A172 (cell line): ENCODE results near the gene PLLP. TPM values are rescaled to one million over a fixed set of nuclear protein-coding genes. Genes with fewer than 3 reads are reported as not detected.

Experiments used
- DNase-seq: peaks from one replicate; pipeline ENCODE4 v3.0.0-alpha.2; 2015; ENCODE audit warnings: low spot score
- total RNA-seq: library from RNA; depleted of rRNA; stranded (reverse); fragments of >200 nt; shearing (Covaris generic); gene quantifications from 2 replicates; pipeline ENCODE4 v1.2.3, GENCODE V29; 2014; rRNA removed

PLLP gene, protein sequence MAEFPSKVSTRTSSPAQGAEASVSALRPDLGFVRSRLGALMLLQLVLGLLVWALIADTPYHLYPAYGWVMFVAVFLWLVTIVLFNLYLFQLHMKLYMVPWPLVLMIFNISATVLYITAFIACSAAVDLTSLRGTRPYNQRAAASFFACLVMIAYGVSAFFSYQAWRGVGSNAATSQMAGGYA
- 0.55 TPM in 1 of 2 replicates, not detected in the other for total RNA-seq

DNA sequence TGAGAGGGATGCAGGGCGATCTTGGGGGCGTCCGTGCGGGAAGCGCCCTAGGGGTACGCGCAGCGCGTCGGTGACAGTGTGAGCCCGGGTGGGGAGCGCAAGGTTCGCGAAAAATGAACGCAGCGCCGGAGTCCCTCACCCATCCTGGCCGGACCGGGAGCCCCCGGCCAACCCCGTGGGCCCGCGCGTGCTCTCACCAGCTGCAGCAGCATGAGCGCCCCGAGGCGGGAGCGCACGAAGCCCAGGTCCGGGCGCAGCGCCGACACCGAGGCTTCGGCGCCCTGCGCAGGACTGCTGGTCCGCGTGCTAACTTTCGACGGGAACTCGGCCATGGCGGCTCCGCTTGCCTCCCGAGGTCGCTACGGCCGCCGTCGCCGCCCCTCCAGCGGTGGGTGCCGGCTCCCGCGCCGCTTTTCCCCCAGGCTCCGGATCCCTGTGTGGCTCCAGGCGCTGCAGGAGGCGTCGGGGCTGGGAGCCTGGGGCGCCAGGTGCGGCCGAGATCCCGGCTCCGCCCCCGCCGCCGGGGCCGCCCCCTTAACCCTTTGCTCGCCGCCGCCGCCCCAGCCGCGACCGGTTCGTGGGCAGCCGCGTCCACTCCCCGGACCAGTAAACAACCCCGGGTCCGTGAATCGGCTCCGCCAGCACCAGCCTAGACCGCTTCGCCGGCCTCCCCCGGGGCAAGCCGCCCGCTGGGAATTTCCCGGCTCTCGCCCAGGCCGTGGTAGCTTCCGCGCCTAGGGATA, at the start of gene PLLP:
Gene PLLP (minus strand): TSS at position 464 of the 743 bp plus-strand sequence. CDS start 132 bp downstream, at position 332.
- peak; percentile 21 for DNase-seq

DNA sequence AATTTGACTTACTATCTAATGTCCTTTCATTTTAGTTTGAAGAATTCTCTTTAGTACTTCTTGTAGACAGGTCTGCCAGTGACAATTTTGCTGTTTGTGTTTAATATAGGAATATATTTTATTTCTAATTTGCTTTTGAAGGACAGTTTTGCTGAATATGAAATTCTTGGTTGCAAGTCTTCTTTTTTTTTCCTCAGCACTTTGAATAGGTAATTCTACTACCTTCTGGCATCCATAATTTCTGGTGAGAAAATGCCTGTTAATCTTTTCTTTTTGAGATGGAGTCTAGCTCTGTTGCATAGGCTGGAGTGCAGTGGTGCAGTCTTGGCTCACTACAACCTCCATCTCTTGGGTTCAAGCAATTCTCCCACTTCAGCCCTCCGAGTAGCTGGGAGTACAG, 48.9 kb upstream of the PLLP start:
- no peak for DNase-seq

DNA sequence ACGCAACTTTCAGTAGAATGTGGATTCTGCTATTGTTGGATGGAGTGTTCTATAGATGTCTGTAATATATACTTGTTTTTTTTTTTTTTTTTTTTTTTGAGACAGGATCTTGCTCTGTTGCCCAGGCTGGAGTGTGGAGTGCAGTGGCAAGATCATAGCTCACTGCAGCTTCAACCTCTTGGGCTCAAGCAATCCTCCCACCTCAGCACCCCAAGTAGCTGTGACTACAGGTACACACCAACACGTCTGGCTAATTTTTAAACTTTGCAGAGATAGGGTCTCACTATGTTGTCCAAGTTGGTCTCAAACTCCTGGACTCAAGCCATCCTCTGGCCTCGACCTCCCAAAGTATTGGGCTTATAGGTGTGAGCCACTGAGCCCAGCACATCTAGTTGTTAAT, 46.9 kb upstream of the PLLP start:
- DNase-seq: no peak

DNA sequence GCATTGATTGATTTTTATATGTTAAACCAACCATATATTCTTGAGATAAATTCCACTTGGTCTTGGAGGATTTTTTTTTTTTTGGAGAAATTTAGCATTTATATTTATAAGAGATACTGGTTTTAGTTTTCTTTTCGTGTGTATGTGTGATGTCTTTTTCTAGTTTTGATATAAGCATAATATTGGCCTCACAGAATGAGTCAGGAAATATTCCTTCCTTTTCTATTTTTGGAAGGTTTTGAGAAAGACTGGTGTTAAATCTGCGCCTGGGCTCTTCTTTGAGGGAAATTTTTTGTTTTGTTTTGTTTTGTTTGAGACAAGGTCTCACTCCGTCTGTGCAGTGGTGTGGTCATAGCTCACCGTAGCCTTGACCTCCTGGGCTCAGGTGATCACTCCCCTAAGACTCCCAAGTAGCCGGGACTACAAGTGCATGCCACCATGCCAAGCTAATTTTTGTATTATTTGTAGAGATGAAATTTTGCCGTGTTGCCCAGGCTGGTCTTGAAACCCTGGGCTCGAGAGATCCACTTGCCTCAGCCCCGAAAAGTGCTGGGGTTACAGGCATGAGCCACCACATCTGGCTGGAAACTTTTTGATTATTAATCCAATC, 45.4 kb upstream of the PLLP start:
- no peak for DNase-seq

DNA sequence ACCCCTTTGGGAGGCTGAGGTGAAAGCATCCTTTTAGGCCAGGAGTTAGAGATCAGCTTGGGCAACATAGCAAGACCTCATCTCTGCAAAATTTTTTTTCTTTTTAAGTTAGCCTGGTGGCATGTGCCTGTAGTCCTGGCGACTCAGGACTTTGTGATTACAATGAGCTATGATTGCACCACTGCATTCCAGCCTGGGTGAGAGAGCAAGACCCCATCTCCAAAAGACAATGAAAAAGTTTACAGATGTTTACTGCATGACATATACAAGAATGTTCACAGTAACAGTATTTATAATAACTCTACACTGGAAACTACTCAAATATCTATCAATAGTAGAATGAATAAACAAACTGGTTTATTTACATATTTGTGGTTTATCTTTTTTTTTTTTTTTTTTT, 41.0 kb upstream of the PLLP start:
- no peak for DNase-seq

DNA sequence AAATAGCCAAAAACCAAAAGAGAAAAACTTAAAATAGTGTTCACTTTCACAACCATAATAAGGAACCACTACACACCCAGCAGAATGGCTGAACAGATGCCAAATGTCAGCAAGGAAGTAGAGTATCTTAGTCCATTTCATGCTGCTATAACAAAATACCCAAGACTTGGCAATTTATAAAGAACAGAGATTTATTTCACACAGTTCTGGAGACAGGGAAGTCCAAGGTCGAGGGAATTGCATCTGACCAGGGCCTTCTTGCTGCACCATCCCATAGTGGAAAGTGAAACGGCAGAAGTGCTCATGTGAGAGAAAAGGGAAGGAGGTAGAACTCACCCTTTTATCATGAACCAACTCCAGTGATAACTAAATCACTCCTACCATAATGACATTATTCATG, 40.3 kb upstream of the PLLP start:
- no peak for DNase-seq

DNA sequence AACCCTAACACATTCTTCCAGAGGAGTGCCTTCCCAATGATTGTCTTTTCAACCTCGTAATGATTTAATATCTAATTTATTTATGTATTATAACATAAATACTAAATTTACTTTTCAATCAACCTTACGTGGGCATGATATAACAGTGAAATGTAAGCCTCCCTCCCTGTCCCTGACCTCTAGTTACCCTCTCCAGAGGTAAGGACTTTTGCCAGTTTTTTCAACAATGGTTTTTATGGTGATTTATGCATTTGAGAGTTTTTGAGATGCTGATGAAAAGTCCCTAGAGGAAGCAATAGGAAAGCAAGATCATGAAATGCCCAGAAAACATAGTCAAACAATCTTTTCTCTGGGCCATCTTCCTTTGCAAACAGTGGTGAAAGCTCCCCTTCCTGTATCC, 35.2 kb upstream of the PLLP start:
- no peak for DNase-seq

DNA sequence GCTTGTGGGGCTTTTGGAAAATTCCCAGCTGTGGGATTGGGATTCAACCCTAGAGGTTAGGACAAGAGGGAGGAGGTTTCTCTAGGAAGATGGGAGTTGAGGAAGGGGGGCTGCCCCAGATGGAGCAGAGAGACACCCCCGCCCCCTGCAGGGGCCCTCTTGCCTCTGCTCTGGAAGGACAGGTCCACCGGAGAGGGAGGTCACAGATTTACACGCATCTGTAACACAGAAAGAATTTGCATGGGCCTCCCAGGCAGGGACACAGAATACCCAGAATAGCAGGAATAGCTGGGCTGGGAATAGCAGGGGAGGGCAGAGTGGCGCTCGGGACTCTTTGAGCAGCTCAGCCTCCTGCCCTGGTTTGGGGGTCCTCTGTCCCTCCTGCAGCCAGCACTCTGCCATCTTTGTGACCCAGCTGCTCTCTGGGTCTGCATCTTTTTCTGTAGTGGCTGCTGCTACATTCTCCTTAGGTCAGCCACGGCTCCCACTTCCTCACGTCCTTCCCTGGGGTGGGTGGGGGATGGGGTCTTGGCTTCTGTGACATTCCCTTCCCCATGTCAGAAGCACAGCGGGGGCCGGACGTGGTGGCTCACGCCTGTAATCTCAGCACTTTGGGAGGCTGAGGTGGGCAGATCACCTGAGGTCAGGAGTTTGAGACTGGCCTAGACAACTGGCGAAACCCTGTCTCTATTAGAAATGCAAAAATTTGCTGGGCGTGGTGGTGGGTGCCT, 33.9 kb upstream of the PLLP start:
- no peak for DNase-seq

DNA sequence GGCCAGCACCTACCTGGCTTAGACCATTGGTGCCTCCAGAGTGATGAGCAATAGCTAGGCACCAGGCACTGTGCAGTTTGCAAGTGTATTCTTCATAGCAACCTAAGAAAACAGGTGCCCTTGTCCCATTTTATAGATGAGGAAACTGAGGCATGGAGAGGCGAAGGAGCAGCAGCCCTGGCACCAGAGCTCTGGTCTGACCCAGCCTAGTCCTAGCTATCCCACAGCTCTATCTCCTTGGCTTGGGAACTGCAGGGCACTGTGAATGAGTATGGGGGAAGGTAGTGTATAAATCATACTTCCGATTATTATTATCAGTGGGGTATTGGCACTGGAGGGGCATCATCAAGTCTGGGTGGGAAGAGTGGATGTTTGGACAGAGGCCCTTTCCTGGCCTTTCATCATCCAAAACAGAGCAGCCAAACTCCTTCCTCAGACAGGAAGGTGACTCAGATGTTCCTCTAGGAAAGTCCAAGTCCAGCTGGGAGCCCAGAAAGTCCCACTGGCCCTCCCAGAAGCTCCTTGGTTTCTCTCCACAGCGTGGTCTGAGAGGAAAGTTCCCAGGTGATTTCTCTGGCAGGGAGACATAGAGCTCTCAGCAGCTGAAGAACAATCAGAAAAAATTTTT, 32.0 kb upstream of the PLLP start:
- peak; percentile 95 for DNase-seq

DNA sequence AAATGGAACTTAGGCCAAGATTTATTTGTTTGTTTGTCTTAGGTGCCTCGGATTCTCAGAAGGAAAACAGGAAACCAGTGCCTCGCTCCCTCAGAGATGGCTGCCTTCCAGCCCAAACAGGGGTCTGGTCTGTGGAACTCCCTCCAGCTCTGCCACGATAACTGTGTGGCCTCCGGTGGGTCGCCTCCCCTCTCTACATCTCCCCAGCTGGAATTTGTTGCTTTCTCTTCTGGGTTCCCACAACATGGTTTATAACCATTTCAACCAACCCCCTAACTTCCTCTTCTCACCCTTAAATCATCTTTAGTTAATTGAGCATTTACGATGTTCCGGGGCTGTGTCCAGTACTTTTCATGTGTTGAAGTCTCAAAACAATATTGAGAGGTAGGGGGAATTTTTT, 30.9 kb upstream of the PLLP start:
- DNase-seq: no peak

DNA sequence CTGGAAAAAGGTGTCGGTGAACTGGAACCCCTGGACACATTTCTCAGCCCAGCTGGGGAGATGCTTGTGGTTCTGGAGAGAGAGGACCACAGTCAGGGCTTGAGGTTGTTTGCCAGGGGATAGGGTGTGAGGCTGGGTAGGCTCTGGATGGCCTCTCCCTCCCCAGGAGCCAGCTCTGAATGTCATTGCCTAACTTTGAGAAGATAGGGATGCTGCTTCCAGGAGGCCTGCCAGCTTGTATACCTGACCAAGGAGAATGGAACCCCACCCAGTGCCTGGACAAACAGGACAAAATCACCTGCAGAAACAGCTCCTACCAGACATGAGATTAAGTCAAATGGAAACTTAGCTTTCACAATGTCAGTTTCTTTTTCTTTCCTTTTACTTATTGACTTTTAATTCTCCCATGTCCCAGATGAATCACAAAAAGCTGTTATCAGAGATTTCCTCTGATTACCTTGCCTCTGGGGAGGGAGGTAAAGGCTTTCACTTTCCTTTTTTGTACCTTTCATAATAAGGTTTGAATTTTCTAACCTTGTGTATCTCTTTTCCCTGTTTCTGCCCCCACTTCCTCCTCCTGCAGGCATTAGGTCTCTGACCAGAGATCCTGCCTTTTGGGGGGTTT, 29.8 kb upstream of the PLLP start:
- DNase-seq: peak; percentile 31

DNA sequence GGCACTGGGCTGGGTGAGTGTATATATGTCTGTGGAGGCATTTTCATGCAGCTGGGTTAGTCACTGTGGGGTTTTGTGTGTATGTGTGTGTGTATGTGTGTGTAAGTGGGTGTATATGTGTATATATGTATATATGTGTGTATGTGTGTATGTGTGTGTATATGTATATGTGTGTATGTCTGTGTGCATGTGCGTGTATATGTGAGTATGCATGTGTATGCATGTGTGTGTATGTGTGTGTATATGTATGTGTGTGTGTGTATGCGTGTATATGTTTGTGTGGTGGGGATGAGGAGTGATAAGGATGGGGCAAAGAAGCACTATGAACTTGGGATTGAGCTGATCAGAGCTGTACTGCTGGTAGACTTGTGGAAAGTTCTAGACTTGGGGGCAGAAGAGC, 29.0 kb upstream of the PLLP start:
- DNase-seq: no peak

DNA sequence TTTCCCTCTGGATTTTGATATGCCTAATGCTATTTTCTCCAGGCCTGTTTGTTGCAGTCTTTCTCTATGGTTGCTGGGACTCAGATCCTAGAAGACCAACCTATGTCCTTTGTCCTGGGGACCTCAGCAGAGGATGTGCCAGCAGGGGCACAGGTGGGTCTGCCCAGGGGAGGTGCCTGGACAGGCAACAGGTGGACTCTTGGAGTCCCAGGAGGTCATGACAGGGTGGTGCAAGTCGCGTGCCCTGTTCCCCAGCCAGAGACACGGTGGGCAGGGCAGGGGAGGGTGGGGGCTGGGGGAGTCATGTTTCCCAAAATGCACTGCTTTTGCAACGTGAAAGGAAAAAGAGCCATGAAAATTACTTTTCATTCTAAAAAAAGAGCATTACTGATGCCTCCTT, 26.3 kb upstream of the PLLP start:
- DNase-seq: no peak

DNA sequence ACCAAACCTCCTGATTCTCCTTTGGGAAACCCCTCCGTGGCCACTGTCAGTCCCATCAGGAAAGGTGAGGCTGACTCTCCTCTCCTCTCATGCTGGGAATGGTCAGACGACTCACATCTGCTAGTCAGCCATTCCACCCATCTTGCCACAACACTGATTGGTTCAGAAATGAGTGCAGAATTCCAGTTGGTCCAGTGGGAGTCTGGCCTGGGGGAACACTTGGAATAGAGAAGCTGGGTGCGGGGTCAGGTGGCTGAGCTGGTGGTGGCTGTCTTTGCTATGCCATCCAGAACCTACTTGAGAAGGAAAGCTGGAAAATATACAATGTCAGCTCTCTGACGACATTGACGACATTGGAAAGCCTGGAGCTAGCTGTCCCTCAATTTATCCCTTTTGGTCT, 23.6 kb upstream of the PLLP start:
- DNase-seq: no peak

DNA sequence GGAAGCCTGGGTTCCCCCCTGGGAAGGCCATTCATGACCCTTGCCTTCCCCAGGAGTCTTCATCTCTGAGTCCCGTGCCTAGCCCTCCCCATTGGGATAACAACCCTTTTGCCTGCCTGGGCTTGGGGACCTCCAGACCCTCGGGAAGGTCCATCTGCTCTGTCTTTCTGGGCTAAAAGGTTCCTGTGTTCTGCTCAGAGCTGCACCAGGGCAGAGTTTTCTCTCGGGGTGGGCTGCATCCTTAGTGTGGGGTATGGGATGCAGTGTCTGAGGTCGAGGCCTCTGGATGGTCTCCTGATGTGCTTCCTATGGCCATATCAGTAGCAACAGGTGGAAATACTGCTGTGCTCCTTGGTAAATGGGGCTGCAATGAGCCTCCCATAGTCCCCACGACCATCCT, 22.9 kb upstream of the PLLP start:
- no peak for DNase-seq

DNA sequence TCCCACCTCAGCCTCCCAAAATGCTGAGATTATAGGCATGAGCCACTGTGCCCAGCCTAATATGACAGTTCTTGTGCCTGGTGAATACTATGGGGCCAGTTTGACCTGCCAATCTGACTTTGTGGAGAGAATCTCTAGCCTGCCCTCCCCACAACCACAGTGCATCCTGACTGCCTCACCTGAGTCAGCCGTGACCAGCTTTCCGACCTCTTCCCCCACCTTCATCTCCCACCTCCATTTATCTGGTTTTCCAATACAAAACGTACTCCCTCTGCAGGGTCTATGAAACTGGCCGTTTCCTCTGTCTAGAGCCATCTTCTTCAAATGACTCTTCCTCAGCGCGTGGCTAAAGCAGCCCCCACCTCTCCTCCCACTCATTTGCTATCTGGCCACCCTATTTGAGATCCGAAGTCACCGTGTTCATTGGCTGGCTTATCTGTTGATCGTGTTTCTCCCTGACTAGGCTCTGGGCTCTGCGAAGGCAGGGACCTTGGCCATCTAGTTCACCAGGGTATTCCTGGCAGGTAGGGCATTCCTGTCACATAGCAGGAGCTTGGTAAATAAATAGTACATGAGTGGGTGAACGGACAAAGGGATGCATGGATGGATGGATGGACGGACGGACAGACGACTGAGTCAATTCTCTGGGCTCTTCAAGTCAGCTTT, 22.3 kb upstream of the PLLP start:
- no peak for DNase-seq

DNA sequence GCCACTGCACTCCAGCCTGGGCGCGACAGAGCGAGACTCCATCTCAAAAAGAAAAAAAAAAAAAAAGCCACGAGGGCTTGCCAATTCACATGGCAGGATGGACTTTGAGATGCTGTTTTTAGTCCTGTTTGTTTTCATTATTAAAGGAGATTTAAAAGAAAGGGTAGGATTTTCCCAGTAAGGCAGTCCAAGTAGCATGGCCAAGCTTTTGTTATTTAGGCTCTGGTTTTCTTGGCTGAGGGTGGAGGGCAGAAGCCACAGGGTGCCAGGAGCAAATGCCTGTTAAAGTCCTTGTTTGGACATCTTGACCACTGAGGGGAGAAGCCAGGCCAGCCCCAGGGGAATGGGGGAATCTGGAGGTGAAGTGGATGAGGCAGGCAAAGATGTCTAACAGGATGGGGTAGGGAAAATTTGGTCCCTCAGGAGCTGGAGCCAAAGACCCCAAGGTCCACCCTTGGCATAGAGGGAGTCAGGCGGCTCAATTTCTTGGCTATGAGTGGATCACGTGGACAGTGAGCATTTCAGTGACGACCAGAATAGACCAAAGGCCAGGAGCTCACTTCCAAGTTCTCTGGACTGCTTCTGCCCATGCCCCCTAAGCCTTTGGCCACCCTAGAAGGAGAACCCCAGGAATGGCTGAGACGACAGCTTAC, 20.8 kb upstream of the PLLP start:
- DNase-seq: no peak

DNA sequence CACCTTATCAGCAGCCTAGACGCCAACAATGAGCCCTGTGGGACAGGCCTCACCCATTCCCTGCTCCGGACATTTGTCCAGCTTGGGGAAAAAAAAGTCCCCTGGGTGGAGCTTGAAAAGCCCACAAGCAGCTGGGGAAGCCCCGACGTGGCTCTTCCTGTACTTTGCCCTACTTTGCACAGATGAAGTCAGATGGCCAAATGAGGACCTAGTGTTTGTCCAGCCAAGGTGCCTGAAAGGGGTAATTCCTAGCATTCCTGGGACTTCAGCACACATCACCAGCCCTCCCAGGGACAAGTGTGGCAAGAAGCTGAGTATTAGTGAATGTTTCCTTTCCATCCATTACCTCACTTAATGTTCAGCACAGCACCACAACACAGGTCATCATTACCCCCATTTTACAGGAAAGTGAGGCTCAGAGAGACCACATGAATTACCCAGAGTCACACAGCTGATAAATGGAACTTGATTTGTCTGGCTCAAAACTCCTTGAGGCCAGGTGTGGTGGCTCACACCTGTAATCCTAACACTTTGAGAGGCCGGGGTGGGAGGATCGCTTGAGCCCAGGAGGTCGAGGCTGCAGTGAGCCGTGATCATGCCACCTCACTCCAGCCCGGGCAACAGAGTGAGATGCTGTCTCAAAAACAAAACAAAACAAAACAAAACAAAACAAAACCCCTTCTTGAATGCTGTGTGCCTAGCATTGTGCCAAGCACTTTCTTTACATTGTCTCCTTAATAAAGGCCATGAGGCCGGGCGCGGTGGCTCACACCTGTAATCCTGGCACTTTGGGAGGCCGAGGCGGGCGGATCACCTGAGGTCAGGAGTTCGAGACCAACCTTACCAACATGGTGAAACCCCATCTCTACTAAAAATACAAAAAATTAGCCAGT, 19.9 kb upstream of the PLLP start:
- peak; percentile 91 for DNase-seq

DNA sequence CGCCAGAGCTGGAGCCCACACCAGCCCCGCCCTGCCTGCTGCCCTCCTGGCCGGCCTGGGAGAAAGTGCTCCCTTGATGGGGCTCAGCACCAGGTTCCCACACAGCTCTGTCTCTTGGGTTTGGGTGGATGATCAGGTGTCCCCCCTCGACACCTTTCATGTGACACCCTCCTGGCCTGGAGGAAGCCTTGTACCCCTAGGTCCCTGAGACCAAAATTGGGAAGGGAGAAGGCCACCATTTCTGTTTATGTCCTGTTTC, 19.4 kb upstream of the PLLP start:
- no peak for DNase-seq
